Measurements from ENCODE around the gene KRTAP21-3.
A peak's percentile ranks its signal among the peaks of the same experiment; 100 is the strongest.
"Not testable (repeated sequence)": the region's sequence is repeated elsewhere in the genome, so short reads cannot be mapped to it uniquely, and the experiment has no call there.

Gene KRTAP21-3, protein sequence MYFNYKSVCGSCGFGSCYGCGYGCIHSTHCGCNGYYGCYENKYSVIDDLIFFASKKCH

DNA sequence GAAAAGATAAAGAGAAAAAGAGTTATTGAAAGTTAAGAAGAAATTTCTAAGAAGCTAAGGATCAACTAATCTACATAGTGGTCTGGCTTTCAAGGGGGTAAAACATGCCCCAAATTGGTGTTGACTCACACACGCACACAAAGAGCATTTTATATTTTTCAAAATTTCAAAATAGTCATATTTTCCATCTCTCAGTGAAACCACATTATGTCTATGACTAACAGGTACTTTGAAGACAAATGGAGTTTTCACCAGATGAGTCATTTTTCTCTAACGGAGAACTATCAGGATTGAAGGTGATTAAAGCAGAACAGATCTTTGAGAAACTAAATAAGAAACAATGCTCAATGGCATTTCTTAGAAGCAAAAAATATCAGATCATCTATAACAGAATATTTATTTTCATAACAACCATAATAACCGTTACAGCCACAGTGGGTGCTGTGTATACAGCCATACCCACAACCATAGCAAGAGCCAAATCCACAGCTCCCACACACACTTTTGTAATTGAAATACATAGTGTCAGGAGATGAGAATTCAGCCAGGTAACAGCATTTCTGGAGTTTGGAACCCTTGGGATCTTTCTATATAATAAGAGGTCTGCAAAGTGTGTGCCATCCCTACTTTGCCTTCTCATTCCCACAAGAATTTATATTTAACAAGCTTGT lies at the start of gene KRTAP21-3:
Gene KRTAP21-3 (minus strand): TSS at position 539 of the 671 bp plus-strand sequence. CDS start 18 bp downstream, at position 521.
- peak; percentile 68 for DNase-seq (ENCODE audit: low spot score)

DNA sequence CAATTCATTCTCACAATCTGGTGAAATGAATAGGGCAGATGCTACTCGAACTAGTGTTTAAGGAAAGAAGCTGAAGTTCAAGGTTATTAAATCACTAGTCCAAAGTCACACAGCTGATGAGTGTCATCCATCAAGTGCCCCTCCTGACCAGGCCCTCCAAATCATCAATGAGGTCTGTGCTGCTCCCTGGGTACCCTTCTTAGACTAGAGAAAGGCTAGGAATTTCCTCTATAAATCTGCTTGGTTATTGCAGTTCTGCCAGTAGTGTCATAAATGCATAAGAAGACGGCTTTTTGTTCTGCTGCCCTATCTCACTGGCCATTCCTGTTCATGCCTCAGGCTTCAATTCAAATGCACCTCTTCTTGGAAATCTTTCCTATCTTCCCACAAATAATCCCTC lies 42.2 kb upstream of the KRTAP21-3 start:
- no peak for DNase-seq (ENCODE audit: low spot score)

DNA sequence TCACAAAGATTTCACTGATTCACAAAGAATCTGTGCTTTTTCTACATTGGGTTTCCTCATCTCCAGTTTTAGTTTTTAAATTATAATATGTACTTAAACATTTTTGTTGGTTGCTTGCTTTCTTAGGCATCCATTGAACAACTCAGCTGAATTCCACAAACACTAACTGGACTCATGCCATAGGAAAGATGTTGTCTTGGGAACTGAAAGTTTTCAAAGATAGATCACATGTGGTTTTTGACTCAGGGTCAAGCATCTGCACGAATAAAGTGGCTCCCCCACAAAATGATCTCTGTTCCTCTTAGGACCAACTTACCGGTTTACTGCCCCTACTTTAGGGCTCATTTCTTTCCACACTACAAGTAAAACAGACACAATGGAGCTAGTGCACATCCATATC lies 39.7 kb upstream of the KRTAP21-3 start:
- DNase-seq (ENCODE audit: low spot score): no peak

DNA sequence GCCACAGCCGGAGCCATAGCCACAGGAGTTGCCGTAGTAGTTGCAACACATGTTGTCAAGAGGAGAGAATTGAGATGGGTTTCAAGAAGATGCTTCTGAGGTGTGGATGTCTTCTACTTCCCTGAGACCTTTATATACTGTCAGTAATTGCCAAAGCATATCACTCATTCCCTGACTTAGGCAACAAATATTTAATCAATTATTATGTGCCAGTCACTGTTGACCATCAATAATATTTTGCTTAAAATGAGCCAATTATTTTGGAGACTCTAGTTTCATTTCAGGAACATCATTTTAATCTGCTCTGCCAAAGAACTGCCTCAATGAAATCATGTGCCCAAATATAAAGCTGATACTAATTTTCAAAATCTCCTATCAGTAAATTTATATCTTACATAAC lies 36.8 kb upstream of the KRTAP21-3 start, which contains the start of gene KRTAP21-1:
Gene KRTAP21-1 (minus strand): TSS at position 101 of the 400 bp plus-strand sequence. CDS start 50 bp downstream, at position 51.
- not testable (repeated sequence) for DNase-seq (ENCODE audit: low spot score)

DNA sequence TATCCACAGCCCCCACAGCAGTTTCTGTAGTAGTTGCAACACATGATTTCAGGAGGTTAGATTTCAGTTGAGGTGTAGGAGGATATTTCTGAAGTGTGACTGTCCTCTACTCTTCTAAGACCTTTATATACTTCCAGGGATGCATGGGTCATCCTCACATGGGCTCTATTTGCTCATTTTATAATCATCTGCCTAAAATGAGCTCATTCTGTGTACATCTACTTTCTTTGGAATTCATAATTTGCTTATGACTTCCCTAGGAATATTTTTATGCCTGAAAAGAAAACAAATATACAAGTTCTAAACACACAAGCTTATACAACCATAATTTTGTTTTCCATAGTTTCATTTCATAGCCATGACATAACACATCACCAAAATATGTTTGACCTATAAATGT lies 28.6 kb upstream of the KRTAP21-3 start, which contains the start of gene KRTAP21-2:
Gene KRTAP21-2 (minus strand): TSS at position 101 of the 400 bp plus-strand sequence. CDS start 57 bp downstream, at position 44.
- no peak for DNase-seq (ENCODE audit: low spot score)

DNA sequence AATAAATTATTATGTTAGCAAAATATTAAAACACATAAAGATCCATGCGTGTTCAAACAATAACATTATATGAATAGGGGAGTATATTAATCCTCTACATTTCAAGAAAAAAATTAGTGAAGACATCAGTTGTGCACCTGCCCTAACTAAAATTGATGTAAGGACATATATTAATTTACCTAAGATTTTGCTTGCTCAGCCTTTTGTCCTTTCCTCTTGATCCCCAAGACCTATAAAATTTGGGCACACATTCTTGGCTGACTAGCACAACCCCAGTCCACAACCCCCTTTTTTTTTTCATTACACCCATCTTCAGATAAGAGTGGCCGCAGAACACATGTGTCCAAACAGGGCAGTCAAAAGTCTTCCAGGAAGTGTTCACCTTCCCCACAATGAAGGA lies 21.9 kb upstream of the KRTAP21-3 start:
- no peak for DNase-seq (ENCODE audit: low spot score)

DNA sequence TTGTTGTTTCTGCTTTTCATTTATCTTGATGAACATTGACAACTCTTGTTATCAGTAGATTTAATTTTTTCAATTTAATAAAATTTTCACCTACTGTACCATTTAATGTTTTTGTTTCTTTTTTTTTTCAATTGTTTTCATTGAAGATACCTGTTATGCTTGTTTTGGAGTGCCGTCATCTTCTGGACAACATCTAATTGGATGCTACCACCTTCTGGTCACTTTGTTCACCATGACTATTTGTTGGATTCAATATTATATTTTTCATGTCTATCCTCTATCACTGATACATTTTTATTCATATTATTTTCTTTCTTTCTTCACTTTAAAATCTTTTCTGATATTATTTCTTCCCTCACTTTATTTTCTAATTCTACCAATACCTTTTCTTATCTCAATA lies 14.4 kb upstream of the KRTAP21-3 start:
- DNase-seq (ENCODE audit: low spot score): peak; percentile 32

DNA sequence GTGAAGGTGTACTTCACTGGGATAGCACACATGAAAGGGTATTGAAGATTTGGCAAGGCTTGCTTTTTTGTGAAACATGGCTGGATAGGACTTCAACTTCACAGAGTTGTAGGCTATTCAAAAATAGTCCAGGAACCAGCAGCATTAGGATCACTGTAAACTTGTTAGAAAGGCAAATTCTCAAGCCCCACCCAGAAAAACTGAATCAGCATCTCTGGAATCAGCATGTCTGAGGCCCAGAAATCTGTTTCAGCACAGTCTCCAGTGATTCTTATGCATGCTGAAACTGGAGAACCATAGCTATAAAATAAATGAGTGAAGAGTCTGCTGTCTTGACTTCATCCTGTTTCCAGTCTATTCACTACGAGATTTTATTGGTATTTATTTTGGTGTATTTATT lies 8.1 kb upstream of the KRTAP21-3 start:
- DNase-seq (ENCODE audit: low spot score): no peak

DNA sequence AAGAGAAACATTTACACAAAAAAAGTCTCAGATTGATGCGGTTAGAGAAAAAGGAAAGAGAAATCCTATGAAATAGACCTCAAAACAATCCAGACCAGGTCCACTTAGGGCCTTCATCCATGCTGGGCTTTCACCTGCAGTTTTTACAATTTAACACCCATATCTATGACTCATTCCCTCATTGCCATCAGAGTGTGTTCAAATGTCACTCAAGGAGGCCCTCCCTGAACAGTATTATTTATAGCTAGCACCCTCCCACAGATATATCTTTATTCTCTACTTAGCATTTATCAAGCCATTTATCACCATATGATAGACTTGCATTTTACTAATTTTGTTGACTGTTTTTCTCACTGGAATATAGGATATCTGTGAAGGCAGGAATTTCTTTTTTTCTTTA lies 824 bp upstream of the KRTAP21-3 start:
- peak; percentile 74 for DNase-seq (ENCODE audit: low spot score)

DNA sequence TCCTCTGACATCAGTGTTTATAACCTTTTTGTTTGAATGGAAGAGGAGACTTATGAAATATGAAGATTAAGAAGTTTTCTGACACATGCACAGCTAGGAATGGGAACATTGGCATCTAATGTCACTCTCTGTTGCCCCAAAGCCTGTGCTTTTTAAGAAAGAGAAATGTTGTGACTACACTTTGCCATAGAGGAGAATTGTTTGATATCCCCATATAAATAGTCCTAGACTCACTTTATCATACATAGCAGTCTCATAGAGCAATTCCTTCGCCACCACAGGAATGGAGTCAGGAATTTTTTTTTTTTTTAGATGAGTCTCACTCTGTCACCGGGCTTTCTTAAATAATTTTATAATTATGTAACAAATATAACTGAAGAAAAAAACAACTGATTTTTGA lies 1.5 kb downstream of the KRTAP21-3 start:
- no peak for DNase-seq (ENCODE audit: low spot score)

DNA sequence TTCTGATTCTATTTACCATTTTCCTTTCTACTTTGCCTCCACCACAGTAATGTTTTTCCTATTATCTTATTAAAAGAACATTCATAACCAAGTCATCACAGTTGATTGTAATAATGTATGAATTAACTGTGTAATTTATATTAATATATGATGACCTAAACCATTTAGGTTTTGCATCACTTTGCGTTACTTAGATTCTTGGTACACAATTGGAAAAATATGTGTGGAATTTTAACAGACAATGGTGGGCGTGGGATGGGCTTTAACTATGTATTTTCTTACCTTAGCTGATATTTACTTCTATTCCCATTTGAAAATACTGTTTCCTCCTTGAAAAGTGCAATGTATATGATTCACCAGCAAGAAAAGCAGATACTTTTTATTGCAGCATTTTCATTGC lies 3.6 kb downstream of the KRTAP21-3 start:
- no peak for DNase-seq (ENCODE audit: low spot score)

DNA sequence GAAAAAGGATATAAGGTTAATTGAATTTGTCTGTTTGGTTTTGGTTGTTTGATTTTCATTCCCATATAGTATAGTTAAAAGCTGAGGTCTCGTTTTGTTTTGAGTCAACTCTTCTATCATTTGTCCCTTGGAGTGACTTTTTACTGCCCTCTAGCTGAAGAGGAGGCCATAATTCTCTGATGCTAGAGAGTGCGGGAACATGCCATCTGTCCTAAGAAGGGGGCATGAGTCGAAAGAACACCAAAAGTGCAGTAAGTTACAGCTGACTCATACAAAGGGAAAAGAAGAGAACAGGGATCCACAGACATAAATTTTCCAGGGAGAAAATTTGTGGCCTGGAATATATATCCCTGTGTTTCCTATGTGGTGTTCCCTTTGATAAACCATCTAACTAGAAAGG lies 4.1 kb downstream of the KRTAP21-3 start:
- DNase-seq (ENCODE audit: low spot score): no peak

DNA sequence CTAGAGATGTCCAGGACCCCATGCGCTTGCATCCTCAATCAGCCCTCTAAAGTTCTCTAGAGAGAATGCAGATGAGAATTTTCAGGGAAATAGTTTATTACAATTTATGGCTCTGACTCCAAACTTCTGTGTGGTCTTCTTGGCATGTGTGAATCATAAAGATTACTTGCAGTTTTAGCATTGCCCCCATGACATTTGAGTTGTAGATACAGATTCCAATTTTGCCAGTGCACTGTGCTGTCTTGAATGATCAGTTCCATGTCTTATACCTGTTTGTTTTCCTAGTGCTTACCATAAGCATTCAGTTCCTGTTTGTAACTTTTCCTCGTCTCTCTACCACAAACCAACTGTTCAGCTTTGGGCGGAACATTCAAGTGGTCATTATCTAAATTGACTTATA lies 4.8 kb downstream of the KRTAP21-3 start:
- no peak for DNase-seq (ENCODE audit: low spot score)

DNA sequence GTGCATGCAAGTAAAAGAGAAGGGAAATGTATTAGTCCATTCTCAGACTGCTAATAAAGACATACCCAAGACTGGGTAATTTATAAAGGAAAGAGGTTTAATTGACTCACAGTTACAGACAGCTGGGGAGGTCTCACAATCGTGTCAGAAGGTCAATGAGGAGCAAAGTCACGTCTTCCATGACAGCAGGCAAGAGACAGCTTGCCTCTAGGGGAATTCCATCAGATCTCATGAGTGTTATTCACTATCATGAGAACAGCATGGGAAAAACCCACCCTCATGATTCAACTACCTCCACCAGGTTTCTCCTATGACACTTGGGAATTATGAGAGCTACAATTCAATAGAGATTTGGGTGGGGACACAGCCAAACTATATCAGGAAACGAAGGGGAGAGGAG lies 8.1 kb downstream of the KRTAP21-3 start:
- DNase-seq (ENCODE audit: low spot score): no peak

DNA sequence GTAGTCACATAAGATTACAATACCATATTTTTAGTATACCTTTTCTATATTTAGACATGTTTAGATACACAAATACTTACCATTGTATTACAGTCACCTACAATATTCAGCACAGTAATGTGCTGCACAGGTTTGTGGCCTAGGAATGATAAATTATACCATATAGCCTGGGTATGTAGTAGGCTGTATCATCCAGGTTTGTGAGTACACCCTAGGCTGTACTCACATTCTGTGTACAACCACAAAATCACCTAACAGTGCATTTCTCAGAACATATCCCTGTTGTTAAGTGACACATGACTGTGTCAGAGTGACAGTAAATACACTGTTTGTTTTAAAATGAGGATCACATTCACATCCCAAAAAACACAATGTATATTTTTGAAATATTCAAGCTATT lies 11.2 kb downstream of the KRTAP21-3 start:
- DNase-seq (ENCODE audit: low spot score): no peak

DNA sequence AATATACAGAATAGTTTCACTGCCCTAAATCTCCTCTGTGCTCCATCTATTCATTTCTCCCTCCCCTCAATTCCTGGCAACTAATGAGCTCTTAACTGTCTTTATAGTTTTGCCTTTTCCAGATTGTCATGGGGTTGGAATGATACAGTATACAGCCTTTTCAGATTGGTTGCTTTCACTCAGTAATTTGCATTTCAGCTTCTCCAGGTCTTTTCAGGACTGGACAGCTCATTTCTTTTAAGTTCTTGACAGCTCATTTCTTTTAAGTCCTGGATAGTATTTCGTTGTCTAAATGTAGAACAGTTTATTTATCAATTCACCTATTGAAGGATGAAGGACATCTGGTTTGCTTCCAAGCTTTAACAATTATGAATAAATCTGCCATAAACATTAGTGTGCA lies 22.6 kb downstream of the KRTAP21-3 start:
- peak; percentile 11 for DNase-seq (ENCODE audit: low spot score)

DNA sequence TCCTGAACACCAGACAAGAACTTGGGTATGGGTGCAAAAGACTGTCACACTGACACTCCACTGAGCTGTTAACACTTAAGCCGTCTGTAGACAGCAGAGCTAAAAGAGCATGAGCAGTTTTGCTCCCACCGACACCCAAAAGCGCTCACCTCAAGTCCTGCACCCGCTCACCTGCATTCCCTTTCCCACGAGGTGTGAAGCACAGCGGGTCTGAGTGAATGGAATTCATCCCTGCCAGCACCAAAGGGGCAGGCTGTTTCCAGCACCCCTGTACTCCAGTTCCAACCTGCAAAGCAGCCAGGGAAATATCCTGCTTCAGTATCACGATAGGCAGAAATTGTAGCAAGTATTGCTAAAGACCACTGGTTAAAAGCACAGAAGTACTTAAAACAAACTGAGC lies 28.8 kb downstream of the KRTAP21-3 start:
- no peak for DNase-seq (ENCODE audit: low spot score)

DNA sequence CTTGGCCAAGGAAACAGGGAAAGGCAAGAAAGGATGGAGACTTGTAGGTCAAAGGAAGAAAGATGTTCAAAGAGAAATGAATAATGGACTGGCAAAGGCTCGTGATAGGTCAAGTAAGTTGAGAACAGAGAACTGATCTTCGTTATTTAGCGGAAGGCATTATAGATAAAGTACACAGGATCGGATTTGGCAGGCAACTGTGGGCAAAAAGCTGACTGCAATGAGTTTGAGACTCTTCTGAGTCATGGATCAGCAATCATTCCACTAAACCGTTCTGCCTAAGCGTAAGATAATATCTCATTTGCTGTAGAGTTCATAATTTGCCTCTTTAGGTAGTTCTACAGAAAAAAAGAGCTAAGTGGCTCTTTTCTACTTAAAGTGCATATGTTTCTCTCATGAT lies 34.1 kb downstream of the KRTAP21-3 start:
- peak; percentile 4 for DNase-seq (ENCODE audit: low spot score)

DNA sequence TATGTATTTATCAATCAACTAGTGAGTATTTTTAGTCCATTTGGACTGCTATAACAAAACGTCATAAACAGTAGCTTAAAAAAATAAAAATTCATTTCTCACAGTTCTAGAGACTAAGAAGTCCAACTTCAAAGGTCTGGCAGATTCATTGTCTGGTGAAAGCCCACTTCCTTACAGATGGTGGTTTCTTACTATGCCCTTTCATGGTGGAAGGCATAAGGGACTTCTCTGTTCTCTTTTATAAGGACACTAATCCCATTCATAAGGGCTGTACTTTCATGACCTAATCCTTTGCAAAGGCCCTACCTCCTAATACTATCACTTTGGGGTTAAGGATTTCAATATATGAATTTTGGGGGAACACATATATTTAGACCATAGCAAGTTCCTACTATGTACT lies 38.0 kb downstream of the KRTAP21-3 start:
- DNase-seq (ENCODE audit: low spot score): no peak

DNA sequence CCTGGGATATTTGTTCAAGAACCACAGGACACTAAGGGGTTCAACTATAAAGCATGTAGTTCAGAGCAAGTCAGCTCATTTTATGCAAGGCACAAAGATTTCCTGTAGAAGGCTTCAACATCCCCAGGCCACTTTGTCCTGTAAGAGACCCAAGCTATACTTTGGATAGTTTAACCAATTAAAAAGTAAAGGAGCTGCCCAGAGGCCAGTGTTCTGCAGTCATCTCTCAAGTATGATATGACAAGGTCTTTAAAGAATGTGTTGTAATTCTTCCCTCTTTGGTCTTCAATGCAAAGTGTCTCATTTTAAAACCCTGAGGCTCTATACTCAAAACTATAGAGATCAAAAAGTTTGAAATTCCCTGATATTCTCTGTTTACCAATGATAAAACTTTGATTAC lies 41.8 kb downstream of the KRTAP21-3 start:
- no peak for DNase-seq (ENCODE audit: low spot score)

DNA sequence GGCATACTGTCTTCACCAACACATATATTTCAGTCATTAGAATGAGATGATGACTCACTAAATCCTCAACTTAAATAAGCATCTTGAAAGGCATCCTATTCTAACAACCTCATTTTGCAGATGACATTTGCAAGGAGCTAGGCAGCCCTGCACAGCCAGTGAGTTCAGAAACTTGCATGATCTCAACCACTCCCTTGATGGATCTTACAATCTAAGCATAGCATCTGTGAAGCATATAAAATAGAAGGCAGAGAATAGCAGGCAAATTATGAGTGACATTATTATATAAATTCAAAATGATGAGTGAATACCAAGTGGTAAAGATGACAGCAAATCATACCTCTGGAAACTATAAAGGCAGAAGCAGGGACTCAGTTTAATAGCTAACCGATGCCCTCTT lies 44.3 kb downstream of the KRTAP21-3 start:
- no peak for DNase-seq (ENCODE audit: low spot score)

DNA sequence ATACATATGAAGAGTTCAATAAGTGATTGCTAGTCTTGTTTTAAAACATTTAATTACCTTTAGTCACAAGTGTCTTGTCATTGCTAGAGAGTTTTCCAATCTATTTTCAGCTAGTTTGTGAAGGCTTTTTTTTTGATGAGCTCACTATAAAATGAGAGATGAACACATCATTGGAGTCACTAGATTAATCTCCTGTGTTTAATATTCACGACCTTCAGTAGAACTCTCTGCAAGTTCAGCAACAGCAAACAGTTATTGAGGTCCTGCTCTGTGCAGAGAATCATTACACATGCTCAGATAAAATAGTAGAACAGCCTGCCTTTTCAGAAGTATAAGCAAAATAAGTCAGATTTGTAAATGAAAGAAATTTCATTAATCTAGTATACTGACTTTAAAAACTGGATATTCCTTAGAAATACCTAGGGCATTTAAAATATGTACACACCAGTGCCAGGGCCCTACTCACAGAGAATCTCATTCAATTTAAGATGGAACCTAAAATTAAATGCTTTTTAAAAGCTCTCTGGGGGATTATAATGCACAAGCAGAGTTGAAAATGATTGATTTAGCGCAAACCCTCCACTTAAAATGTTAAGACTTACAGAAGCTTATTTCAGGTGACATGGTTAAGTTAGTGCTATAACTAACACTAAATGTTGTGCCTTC lies 45.5 kb downstream of the KRTAP21-3 start:
- no peak for DNase-seq (ENCODE audit: low spot score)

DNA sequence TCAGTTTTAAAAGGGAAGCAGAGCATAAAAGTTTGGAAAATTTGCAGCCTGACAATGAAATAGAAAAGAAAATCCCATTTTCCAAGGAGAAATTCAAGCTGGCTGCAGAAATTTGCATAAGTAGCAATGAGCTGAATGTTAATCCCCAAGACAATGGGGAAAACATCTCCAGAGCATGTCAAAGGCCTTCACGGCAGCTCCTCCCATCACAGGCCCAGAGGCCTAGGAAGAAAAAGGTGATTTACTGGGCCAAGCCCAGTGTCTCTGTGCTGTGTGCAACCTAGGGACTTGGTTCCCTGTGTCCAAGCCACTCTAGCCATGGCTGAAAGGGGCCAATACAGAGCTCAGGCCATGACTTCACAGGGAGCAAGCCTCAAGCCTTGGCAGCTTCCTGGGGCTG lies 49.8 kb downstream of the KRTAP21-3 start:
- no peak for DNase-seq (ENCODE audit: low spot score)
